ENCODE results near the gene TGFBR1.

DNA sequence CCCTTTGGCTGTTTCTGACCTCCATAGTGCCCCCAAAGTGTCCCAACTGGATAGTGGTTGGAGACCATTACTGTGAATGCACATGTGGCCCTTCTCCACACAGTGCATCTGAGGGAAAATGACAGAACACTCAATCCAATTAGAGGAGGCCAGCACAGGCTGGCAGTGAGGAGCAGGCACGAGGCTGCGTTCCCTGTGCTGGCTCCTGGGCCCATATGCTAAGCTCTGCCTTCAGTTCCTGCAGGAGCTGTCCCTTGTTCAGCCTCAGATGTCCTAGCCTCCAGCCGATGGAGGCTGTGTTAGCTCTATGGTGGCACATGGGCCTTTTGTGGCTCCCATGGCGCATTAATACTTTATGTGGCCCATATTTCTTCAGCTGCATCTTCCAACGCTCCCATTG is 81.0 kb downstream of the TGFBR1 start:
- no peak for TF ChIP-seq CTCF (IDR thresholded peaks at IDR 0.05)
- no peak for TF ChIP-seq POLR2A (IDR thresholded peaks at IDR 0.05)
